Liver (tissue), 2 donors: ENCODE measurements around the gene CSNK2B.

Experiments used
- TF ChIP-seq, protein P1 (sequence below): IDR thresholded peaks from 2 replicates; pipeline ENCODE4 v1.6.1; 2016; ENCODE audit warnings: antibody characterized with exemption
- TF ChIP-seq, protein P2 (sequence below): IDR thresholded peaks from 2 replicates; pipeline ENCODE4 v1.6.1; 2016; ENCODE audit warnings: antibody characterized with exemption
- donor health status: healthy.

DNA sequence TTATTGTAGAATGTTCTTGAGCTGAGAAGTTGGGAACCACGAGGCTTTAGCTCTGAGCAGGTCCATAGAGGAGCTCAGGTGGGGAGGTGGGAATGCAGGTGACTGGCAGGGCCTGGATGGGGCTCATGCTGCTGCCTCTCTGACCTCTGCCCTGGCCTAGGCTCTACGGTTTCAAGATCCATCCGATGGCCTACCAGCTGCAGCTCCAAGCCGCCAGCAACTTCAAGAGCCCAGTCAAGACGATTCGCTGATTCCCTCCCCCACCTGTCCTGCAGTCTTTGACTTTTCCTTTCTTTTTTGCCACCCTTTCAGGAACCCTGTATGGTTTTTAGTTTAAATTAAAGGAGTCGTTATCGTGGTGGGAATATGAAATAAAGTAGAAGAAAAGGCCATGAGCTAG lies 3.8 kb downstream of the CSNK2B start, which contains the start of gene LY6G5B:
- TF ChIP-seq, protein P1, sequence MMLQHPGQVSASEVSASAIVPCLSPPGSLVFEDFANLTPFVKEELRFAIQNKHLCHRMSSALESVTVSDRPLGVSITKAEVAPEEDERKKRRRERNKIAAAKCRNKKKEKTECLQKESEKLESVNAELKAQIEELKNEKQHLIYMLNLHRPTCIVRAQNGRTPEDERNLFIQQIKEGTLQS = no peak
- TF ChIP-seq, protein P2, sequence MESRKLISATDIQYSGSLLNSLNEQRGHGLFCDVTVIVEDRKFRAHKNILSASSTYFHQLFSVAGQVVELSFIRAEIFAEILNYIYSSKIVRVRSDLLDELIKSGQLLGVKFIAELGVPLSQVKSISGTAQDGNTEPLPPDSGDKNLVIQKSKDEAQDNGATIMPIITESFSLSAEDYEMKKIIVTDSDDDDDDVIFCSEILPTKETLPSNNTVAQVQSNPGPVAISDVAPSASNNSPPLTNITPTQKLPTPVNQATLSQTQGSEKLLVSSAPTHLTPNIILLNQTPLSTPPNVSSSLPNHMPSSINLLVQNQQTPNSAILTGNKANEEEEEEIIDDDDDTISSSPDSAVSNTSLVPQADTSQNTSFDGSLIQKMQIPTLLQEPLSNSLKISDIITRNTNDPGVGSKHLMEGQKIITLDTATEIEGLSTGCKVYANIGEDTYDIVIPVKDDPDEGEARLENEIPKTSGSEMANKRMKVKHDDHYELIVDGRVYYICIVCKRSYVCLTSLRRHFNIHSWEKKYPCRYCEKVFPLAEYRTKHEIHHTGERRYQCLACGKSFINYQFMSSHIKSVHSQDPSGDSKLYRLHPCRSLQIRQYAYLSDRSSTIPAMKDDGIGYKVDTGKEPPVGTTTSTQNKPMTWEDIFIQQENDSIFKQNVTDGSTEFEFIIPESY = no peak
